ENCODE measurements around the gene TRPM3.

The TRPM3 gene

DNA sequence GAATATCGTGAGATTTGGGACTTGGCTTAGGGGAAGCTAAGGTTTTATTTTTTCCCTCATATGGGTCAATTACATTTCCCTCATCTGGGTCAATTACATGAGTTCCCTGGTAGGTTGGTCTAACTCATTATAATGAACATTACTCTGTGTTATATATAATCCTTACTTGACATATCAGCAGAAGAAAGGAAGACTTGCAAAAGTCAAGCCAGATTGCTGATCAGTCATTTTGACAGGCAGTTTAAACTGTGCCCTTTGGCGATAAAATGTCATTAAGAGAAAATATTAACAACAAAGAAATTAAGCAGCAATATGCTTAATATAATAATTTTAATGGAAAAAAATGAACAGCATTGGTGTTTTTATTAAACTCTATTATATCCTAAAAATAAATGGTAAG lies 23.1 kb upstream of the TRPM3 start:
- Histone ChIP-seq H3K4me3 (no peak overlapping the region), H3K27ac (no peak overlapping the region)
- TF ChIP-seq, protein P1, sequence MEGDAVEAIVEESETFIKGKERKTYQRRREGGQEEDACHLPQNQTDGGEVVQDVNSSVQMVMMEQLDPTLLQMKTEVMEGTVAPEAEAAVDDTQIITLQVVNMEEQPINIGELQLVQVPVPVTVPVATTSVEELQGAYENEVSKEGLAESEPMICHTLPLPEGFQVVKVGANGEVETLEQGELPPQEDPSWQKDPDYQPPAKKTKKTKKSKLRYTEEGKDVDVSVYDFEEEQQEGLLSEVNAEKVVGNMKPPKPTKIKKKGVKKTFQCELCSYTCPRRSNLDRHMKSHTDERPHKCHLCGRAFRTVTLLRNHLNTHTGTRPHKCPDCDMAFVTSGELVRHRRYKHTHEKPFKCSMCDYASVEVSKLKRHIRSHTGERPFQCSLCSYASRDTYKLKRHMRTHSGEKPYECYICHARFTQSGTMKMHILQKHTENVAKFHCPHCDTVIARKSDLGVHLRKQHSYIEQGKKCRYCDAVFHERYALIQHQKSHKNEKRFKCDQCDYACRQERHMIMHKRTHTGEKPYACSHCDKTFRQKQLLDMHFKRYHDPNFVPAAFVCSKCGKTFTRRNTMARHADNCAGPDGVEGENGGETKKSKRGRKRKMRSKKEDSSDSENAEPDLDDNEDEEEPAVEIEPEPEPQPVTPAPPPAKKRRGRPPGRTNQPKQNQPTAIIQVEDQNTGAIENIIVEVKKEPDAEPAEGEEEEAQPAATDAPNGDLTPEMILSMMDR (IDR thresholded peaks at IDR 0.05) = no peak
- DNase-seq (ENCODE audit: low spot score) = no peak

DNA sequence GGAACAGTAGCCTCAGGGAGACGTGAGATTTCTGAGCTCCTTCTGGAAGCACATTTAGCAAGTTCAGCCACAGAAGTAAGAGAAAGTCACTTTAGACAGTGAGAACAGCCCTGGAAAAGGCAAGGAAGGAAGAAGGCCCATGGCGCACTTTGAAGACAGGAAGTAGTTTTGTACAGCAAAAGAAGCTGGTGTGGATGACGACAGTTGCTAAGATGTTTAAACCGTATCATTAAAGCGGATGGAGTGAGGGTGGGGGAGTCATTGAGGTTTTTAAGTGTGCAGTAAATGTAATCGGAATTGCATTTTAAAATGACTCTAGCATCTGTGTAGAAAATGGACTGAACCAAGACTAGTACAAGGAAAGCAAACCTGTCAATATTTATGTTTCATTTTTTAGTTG lies 15.3 kb upstream of the TRPM3 start:
- Histone ChIP-seq H3K4me3 (no peak overlapping the region), H3K27ac (no peak overlapping the region)
- DNase-seq (ENCODE audit: low spot score) = no peak
- TF ChIP-seq, protein P1 (IDR thresholded peaks at IDR 0.05) = no peak

DNA sequence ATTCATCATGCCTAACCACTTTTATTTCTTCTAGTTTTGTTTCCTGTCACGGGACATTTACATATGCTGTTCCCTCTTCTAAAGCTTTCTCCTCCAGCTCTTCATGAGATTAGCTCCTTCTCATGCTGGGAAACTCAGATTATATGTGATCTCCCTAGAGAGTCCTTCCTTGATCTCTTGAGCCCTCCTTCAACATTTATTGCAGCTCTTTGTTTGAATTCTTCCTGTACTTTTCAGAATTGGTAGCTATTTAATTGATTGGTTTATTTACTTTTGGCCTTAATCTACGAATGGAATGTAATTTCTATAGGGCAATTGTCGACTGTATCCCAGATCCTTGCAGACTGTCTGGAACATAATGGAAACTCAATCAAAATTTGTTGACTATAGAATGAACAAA lies 9.7 kb upstream of the TRPM3 start:
- Histone ChIP-seq H3K27ac (no peak overlapping the region), H3K4me3 (no peak overlapping the region)
- TF ChIP-seq, protein P1 (IDR thresholded peaks at IDR 0.05) = no peak
- no peak for DNase-seq (ENCODE audit: low spot score)

DNA sequence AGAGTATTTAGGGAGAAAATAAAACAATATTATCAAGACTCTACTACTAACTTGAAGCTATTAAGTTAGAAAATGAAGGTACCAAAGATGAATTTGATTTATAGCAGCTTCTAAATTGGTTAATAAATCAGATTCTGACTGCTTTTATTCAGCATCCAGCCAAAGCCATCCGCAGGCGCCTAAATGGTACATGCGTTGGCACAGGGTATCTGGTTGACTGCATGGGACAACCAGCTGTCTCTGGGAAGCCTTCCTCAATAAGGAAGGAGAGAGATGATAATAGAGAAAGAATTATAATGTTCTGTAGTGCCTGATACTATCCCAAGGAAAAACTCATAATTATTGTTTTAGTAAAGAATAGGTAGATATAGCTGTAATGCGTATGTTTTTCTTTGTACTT lies 9.1 kb upstream of the TRPM3 start:
- Histone ChIP-seq H3K27ac (no peak overlapping the region), H3K4me3 (no peak overlapping the region)
- no peak for DNase-seq (ENCODE audit: low spot score)
- TF ChIP-seq, protein P1 (IDR thresholded peaks at IDR 0.05) = no peak

DNA sequence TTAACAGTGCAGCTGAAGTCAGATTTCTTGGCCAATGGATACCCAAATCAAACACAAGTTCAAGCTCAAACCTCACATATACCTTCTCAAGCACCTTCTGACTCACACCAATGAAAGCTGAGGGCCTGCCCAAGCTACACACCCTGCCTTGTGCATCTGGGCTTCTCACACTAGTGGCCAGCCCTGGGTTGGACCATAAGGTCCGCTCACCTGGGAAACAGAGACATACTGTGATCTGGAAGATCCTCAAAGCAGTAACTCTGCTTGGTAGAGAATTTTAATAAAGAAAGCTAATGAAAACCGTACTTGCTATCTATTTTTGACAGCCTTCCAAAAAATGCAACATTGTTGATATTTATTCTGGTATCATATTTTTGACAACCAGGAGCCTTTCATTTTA lies 7.4 kb upstream of the TRPM3 start:
- Histone ChIP-seq H3K4me3 (no peak overlapping the region), H3K27ac (no peak overlapping the region)
- DNase-seq (ENCODE audit: low spot score) = no peak
- TF ChIP-seq, protein P1 (IDR thresholded peaks at IDR 0.05) = no peak

DNA sequence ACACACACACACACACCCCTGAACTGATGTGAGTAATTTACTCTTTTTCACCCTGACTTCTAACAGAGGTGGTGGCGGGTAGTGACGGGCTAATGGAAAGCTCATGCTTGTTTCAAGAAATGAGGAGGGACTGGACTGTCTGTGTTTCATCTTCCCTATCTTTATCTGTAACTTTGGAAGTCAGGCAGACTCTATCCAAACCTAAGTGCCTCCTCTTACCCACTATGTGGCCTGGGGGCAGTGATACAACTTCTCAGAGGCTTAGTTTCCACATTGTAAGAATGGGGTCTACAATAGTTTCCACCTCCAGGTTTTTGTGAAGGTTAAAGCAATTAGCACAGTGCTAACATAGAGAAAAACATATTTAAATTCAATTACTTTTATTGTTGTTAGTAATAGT lies 5.9 kb upstream of the TRPM3 start:
- TF ChIP-seq, protein P1 (IDR thresholded peaks at IDR 0.05) = no peak
- no peak overlapping the region for H3K27ac ChIP-seq
- H3K4me3 ChIP-seq = no peak overlapping the region
- no peak for DNase-seq (ENCODE audit: low spot score)

DNA sequence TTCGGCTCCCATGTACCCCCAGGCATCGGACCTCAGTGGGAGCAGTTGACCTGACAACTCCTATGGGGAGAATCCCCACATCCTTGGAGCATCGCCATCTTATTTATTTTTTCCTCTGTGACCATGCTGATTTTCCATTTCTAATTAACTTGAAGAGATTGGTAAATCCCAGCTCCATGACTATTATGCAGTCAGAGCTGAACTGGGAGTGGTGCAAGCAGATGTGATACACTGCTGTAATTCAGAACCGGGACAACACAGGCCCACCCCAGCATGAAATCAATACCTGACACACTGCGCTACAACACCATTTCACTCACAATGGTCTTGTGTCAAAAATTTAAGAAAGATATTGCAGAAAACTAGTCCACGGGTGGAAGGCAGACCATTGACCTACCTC lies 1.0 kb upstream of the TRPM3 start:
- Histone ChIP-seq H3K4me3 (no peak overlapping the region), H3K27ac (no peak overlapping the region)
- TF ChIP-seq, protein P1 (IDR thresholded peaks at IDR 0.05) = no peak
- DNase-seq (ENCODE audit: low spot score) = no peak

Data from coronary artery (tissue), 2 donors.